HG03135 (cell line): ENCODE results near the gene ATP10A.
"Not testable (repeated sequence)": the region's sequence is repeated elsewhere in the genome, so short reads cannot be mapped to it uniquely, and the experiment has no call there.

ENCODE experiments used
- ATAC-seq: cut with Tn5 transposase; IDR thresholded peaks from one replicate; pipeline ENCODE4 v1.9.1; 2021; ENCODE audit warnings: mild to moderate bottlenecking, moderate library complexity; ENCODE audit not compliant: unreplicated experiment

Gene ATP10A

DNA sequence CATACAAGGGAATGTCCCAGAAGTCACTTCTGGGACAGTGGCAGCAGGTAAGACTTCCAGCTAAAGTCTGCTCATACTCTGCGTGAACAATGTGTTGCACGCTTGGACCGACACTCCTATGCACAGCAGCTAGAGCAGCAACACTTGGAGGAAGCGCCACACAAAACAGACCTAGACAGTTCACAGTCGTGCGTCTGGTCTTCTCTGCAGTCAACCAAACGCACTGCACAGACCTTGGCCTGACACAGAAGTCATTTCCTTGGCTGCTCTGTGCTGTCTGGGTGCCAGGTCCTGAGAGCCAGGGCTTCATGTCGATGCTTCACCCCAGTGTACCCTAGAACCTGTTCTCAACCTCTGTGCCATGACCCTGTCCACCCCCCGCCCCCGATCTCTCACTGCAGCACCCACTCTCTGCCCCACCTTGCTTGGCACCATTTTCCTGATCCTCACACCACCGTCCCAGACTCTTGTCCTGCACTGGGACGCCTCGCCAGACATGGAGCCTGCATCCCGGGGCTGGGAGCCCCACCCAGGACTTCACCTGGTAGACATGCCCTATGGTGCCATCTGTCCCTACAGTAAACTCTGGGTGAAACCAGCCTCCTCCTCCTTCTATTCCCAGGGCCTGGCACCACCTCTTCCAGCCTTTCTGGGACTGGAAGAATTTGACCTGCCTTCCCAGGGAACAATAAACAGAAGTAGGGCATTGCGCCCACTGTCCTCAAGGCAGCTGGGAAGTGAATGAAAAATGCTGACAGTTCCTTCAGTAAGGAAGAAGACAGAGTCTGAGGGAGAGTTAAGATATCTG lies 3.1 kb downstream of the ATP10A start:
- ATAC-seq, result no peak

DNA sequence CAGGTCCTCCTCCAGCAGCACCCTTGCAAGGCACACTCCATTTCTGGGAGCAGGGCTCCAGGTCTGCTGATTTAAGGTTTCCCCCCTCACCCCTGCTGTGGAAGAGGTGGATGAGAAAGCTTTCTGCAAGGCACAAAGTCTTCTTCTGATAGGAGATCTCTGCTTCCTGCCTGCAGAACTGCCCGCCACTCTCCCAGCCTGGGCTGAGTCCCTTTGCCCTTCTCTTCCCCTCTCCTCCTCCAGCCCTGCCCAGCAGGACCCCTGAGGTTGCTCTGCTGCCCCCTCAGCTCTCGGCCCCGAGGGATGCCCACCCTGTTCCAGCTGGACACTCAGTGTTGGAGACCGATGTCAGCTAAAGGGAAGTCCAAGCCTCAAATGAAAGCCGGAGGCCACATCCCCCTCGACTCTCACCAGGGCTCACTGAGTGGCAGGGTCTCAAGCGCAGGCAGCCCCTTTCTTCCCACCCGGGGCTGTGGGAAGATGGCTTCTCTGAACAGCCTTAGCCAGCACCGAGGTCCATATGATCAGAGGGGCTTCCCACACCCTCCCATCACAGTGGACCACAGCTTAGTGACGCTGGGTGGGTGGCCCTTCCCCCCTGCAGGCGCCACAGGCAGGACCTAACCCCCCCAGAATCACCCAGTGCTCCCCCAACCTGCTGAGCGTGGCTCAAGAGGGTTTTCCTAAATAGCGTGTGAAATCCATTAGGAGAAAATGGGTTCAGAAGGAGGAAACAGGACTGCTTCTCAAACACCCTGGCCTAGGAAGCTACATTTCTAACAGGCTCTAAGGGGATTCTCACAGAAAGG lies 4.0 kb downstream of the ATP10A start:
- ATAC-seq, result no peak

DNA sequence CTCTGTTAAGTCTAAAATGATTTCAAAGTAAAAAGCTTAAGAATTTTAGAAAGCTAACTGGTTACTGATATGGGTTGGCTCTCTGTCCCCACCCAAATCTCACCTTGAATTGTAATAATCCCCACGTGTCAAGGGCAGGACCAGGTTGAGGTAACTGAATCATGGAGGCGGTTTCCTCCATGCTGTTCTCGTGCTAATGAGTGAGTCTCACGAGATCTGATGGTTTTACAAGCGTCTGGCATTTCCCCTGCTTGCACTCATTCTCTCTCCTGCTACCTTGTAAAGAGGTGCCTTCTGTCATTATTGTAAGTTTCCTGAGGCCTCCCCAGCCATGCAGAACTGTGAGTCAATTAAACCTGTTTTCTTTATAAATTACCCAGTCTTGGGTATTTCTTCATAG lies 7.1 kb downstream of the ATP10A start:
- not testable (repeated sequence) for ATAC-seq

- no peak for ATAC-seq
These were observed 10.2 kb downstream of the ATP10A start for GRCh38 chr15:25852661-25853524.

DNA sequence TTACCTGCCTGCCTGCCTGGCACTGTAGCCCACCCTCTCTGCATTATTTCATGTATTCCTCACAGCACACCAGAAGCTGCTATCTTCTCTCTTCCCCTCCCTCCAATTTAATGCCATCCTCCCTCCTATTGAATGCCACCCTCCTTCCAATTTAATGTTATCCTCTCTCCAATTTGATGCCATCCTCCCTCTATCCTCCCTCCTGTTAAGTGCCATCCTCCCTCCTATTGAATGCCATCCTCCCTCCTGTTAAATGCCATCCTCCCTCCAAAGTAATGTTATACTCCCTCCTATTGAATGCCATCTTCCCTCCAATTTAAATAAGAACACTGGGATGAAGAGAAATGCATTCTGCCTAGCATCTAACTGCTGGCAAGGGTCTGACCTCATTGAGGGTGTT lies 11.1 kb downstream of the ATP10A start:
- no peak for ATAC-seq

- peak; percentile 87 for ATAC-seq
These were observed 12.7 kb downstream of the ATP10A start for GRCh38 chr15:25850154-25851111.

- ATAC-seq, result no peak
These were observed 13.8 kb downstream of the ATP10A start for GRCh38 chr15:25849157-25849921.

DNA sequence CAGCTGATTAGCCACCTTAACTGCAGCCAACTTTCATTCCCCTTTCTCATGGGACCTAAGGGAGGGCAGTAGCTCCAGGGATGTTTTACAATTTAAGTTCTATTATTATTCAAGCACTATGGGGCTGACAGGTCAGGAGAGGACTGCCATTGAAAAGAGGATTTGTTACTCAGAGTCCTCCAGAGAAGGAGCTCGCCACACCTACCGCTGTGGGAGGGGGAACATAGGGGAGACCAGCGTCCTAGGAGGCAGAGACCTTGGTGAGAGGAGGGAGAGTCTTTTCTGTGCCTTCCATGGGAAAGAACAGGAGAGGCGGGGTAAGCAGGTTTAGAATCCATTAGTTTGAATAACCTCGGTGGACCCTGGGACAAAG lies 14.4 kb downstream of the ATP10A start:
- no peak for ATAC-seq

- ATAC-seq, result no peak
These were observed 14.8 kb downstream of the ATP10A start for GRCh38 chr15:25848325-25848724.

DNA sequence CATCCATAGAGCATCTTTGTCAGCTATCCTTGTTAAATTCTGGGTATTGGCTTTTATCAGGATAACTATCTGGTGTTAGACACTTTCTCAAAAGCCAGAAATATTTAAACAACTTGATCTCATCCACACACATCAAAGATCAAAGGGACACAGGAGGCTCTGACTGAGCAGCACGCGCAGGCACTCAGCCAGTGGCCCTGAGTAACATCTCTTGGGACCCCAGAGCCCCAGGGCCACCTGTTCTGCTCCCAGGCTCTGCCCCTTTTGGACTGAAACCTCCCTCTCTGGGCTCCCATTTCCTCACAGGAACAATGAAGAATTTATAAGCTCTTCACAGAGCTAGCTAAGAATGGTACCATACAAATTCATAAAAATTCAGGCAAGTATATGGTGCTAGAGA lies 16.1 kb downstream of the ATP10A start:
- no peak for ATAC-seq

DNA sequence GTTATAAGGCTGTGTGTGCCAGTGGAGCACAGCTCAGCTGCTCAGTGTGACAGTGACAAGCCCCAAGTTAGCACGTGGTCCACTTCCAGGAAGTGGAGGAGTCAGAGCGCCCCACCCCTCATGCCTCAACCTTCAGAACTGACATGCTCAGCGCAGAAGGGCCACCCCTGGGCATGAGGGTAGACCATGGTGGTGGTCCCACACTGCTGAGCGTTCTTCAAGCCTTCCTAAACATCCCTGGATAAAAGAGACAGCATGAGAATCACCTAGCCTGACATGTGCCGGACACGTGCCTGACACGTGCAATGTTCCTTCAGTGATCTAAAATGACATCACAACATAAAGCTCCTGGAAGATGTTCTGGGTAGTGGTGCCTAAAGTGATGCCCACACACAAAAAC lies 16.8 kb downstream of the ATP10A start:
- ATAC-seq, result no peak

GRCh38 chr15:25844981-25845680 lies 18.0 kb downstream of the ATP10A start:
- no peak for ATAC-seq

DNA sequence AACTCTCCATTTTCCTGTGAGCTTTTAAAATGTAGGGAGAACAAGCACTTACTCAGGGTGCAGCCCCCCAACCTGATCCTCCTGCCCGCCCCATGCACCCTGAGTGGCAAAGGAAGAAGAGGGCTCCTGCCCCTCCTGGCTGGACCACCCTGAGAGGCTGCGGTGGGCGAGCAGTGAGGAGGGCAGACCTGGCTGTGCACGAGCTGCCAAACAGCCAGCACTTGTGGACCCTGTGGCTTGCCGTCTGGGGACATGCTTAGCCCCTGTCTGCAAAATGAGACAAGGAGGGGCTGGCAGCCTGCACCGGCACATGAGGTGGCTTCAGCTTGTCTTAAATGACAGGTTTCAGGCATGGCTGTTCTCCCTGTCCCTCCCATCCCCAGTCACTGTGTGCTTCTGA lies 18.6 kb downstream of the ATP10A start:
- ATAC-seq, result no peak

DNA sequence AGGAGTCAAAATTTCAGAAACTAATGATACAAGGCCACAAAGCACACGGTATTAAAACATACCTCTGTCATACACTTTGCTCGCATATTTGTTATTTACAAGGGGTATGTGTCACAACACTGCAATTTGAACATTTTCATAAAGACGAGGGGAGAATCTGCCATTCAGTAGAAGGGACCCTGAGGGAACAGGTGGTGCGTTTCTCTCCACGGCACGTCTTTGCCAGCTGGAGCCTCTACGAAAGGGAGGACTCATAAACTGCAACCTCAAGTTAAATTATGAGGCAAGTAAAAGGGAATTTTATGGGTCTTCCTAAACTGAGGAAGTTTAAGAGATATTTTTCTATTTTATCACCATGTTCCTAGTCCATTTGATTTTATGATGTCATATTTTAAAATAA lies 19.1 kb downstream of the ATP10A start:
- ATAC-seq, result no peak

DNA sequence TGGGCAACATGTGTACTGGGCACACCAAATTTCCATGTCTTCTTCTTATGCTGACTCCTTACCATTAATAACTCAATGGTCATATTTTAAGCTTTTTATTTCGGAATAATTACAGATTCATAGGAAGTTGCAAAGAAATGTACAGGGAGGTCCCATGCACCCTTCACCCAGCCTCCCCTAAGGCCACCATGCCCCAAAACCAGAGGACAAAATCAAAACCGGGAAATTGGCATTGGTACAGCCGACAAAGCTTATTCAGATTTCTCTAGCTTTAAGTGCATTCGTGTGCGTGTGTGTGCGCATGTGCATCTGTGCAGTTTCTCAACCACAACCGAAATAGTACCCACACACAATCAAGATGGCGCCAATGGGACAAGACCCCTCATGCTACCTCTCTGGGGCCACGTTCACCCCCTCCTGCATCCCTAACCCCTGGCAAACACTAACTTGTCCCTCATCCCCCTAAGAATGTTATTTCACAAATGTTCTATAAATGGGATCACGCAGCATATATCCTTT lies 23.4 kb downstream of the ATP10A start:
- no peak for ATAC-seq

- ATAC-seq, result no peak
These were observed 24.3 kb downstream of the ATP10A start for GRCh38 chr15:25838871-25839195.

DNA sequence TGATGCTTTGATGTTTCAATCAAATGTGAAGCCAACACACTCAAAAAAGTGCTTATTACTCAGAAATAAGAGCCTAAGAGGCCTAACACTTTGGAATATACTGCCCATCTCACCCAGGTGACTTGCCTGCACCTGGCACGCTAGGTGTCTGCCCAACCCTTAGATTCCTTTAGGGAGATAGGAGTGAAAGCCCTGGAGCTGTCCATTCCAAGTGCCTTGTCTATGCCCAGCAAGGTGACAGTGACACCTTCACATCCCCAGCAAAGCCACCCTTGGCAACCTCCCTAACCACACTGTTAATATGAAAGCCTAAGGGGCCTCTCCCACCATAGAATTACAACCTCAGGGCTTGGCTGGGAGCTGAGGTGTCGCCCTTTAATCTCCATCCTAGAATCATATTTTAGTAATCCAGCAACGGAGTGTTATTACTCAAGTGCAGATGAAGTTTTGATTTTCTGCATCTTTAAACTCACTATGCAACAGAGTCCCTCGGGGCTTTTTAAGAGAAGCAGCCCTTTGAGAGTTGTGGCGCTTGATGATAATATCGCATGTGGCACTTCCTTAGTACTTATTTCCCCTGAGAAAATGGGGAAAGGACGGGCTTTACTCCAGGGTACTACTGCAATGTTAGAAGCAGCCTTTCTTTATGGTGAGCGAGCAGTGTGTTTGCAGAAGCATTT lies 24.8 kb downstream of the ATP10A start:
- ATAC-seq, result no peak

- no peak for ATAC-seq
These were observed 31.0 kb downstream of the ATP10A start for GRCh38 chr15:25832158-25832557.
